Type B pancreatic cell (in vitro differentiated cells): ENCODE measurements around the gene CASZ1. TPM values are rescaled to one million over a fixed set of nuclear protein-coding genes. Genes with fewer than 3 reads are reported as not detected.

Experiments used
- DNase-seq: peaks from one replicate; pipeline ENCODE4 v3.0.0; 2021; ENCODE audit warnings: mixed read lengths; ENCODE audit not compliant: unreplicated experiment; ENCODE audit errors: extremely low spot score
- H3K27ac Mint-ChIP-seq: 2 replicates; pipeline ENCODE4 v1.8.0; 2021; ENCODE audit warnings: mild to moderate bottlenecking, mixed read lengths
- H3K27me3 Mint-ChIP-seq: 2 replicates; pipeline ENCODE4 v1.8.0; 2021; ENCODE audit warnings: mixed read lengths
- H3K36me3 Mint-ChIP-seq: 2 replicates; pipeline ENCODE4 v1.8.0; 2021; ENCODE audit warnings: mixed read lengths
- H3K4me1 Mint-ChIP-seq: one replicate; pipeline ENCODE4 v1.8.0; 2021; ENCODE audit warnings: mixed read lengths; ENCODE audit not compliant: unreplicated experiment
- H3K4me3 Mint-ChIP-seq: 2 replicates; pipeline ENCODE4 v1.8.0; 2021; ENCODE audit warnings: mild to moderate bottlenecking, mixed read lengths
- H3K9me3 Mint-ChIP-seq: 2 replicates; pipeline ENCODE4 v1.8.0; 2021; ENCODE audit warnings: mixed read lengths
- total RNA-seq: library from RNA; stranded (reverse); gene quantifications from 2 replicates; pipeline ENCODE4 v1.2.1, GENCODE V29; 2021; ENCODE audit warnings: low replicate concordance
- TF ChIP-seq, protein P1 (sequence below): fragments of 200-600 bp; sonication (generic); conservative IDR thresholded peaks from 2 replicates; pipeline ENCODE4 v1.5.0; 2021; ENCODE audit warnings: antibody characterized with exemption, mild to moderate bottlenecking

Gene CASZ1
- total RNA-seq, 1 donor from 2014 or later: 15.7 TPM

DNA sequence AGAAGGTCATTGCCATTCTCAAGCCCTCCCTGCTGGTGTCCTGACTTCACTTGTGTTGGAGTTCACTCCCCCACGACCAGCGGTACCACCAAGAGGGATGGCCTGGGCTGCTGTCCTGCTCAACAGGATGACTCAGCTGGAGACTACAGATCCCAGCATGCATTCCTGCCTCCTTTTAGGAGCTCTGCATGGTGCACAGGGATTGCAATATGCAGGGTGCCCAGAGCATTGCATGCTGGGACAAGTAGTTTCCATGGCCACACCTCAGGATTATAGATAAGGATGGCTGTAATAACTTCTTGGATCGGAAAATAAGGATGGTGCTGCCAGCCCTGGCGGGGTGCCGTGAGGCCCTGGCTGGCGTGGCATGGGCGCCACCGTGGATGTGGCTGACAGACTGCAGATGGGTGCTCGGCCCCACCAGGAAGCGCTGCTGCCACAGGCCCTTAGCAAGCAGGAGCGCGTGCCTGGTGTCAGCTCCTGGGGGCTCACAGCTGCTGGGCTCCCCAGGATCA, 150.0 kb downstream of the CASZ1 start:
- Mint-ChIP-seq H3K27me3 (no peaks in the 10 kb centered on the region), H3K4me1 (no peaks in the 10 kb centered on the region), H3K9me3 (no peaks in the 10 kb centered on the region), H3K4me3 (no peak overlapping the region), H3K27ac (no peak overlapping the region), H3K36me3 (no peaks in the 10 kb centered on the region)
- no peak for DNase-seq
- TF ChIP-seq, protein P1, sequence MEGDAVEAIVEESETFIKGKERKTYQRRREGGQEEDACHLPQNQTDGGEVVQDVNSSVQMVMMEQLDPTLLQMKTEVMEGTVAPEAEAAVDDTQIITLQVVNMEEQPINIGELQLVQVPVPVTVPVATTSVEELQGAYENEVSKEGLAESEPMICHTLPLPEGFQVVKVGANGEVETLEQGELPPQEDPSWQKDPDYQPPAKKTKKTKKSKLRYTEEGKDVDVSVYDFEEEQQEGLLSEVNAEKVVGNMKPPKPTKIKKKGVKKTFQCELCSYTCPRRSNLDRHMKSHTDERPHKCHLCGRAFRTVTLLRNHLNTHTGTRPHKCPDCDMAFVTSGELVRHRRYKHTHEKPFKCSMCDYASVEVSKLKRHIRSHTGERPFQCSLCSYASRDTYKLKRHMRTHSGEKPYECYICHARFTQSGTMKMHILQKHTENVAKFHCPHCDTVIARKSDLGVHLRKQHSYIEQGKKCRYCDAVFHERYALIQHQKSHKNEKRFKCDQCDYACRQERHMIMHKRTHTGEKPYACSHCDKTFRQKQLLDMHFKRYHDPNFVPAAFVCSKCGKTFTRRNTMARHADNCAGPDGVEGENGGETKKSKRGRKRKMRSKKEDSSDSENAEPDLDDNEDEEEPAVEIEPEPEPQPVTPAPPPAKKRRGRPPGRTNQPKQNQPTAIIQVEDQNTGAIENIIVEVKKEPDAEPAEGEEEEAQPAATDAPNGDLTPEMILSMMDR: no peak

DNA sequence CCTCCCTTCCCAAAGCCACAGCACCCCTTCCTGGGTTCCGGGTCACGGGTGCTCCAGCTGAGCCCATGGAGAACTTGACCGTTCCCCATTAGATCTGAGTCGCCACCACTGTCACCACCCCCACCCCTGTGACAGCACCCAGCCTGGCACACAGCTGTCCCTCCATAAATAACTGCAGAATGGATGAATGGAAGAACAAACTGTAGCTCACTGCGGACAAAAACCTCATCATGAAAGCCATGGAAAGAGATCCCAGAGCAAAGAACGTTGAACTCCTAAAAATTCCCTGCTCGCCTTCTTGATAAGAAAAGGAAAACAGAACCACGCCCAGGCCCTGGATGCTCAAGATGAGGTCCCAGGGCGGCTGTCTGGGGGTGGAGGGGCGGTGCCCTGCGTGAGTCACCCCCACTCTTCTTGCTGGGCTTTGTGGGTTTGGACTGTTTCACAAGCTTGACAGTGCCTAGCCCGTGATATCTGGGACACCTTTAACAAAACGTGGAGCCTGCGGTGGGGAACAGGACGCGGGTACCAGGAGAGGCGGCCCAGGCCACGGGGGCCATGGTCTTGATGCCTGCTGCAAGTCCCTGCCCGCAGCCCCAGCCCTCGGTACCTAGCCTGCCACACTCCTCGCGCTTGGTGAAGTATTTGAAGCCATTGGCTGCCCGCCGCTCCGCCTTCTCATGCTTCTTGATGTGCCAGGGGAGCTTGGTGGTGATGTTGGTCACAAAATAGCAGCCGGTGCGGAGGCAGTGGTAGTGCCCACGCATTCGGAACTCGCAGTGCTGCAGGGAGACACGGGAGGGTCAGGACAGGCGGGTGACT, 151.9 kb downstream of the CASZ1 start:
- Mint-ChIP-seq H3K4me3 (no peak overlapping the region), H3K4me1 (peaks cover 5% of the 10 kb centered on the region), H3K27me3 (no peaks in the 10 kb centered on the region), H3K36me3 (no peaks in the 10 kb centered on the region), H3K27ac (no peak overlapping the region), H3K9me3 (no peaks in the 10 kb centered on the region)
- no peak for DNase-seq
- TF ChIP-seq, protein P1: no peak

DNA sequence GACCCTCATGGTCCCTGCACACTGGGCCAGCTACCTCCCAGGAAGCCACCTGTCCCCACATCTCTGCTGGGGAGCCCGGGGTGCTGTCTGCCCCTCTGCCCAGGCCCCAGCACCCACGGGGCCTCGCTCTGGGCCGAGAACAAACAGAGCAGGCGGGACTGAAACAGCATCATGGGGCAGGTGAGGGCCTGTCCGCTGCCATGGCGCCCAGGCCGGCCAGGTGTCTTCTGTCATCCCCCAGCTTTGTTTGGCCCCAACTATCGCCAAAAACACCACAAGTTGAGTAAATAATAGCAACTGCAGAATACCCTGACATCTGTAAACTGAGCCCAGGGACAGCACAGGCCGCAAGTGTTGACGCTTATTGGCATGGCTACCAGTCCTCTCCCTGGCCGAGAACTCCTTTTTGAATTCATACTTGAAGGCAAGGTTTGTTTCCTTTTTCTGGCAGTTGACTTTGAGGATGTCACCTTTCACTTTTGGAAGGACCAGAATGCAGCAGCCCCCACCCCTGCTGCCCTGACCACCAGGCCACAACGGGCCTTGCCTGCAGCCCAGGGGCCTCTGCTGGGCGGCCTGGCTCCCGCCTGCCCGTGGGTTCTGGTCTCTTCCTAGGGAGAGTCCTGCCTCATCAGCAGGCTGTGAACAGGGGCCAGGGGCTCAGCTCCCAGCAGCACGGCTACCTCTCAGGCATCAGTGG, 152.7 kb downstream of the CASZ1 start:
- Mint-ChIP-seq H3K36me3 (no peaks in the 10 kb centered on the region), H3K4me1 (peaks cover 5% of the 10 kb centered on the region), H3K9me3 (no peaks in the 10 kb centered on the region), H3K4me3 (no peak overlapping the region), H3K27me3 (no peaks in the 10 kb centered on the region), H3K27ac (no peak overlapping the region)
- TF ChIP-seq, protein P1: no peak
- DNase-seq: no peak

DNA sequence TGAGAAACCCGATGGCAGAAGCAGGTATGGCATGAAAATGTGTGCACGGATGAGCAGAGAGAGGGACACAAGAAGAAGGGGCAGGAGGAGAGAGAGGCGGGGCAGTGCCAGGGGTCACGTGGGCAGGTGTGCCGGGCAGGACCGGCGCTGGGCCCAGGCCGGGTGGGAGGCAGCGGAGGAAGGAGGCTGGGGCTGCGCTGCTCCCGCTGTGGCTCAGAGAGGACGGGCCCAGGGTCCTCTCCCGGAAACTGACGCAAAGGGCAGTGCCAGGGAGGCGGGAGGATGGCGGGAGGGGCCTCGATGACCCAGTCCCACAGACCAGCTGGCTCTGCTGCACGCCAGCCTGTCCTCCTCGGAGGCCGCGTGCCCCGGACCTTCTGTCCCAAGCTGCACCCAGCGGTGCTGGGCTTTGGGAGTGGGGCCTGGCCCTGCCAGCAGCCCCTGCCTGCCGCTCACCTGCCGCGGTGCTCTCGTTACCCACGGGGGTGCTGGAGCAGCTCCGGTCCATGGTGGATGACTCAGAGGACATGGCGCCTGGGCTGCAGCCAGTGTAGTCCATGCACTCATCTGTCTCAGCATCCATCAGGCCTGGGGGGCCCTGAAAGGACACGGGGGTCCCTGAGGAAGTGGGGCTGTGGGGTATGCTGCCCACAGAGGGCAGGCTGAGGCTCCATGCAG, 153.9 kb downstream of the CASZ1 start:
- H3K9me3 Mint-ChIP-seq: no peaks in the 10 kb centered on the region
- no peak overlapping the region for H3K4me3 Mint-ChIP-seq
- DNase-seq: no peak
- H3K36me3 Mint-ChIP-seq: no peaks in the 10 kb centered on the region
- no peak overlapping the region for H3K27ac Mint-ChIP-seq
- TF ChIP-seq, protein P1: no peak
- peaks cover 3% of the 10 kb centered on the region for H3K27me3 Mint-ChIP-seq
- H3K4me1 Mint-ChIP-seq: peaks cover 5% of the 10 kb centered on the region

DNA sequence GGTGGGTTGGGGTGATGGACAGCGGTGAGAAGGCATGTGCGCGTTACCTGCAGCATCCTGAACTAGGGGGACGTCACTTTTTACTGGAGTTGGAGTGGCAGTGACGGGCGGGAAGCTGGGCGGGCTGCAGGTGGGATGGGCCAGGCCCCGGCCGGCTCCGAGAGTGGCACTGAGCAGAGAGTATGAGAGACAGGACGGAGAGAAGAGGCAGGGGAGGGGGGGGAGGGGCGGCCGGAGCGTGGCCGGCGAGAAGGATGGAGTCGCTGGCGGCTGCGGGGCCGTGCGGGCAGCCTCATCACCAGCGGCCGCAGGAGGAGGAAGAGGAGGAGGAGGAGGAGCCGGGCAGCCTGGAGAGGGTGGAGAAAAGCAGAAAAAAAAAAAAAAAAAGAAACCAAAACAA, 154.5 kb downstream of the CASZ1 start:
- Mint-ChIP-seq H3K27ac (no peak overlapping the region), H3K4me1 (peaks cover 9% of the 10 kb centered on the region), H3K27me3 (peaks cover 6% of the 10 kb centered on the region), H3K9me3 (no peaks in the 10 kb centered on the region), H3K4me3 (no peak overlapping the region), H3K36me3 (no peaks in the 10 kb centered on the region)
- no peak for DNase-seq
- TF ChIP-seq, protein P1: no peak
